ENCODE data around the gene GAS2L3. TPM values are rescaled to one million over a fixed set of nuclear protein-coding genes. Genes with fewer than 3 reads are reported as not detected.

The GAS2L3 gene
- total RNA-seq, 2 experiments from 2014 or later = 0.73 to 0.86 TPM

DNA sequence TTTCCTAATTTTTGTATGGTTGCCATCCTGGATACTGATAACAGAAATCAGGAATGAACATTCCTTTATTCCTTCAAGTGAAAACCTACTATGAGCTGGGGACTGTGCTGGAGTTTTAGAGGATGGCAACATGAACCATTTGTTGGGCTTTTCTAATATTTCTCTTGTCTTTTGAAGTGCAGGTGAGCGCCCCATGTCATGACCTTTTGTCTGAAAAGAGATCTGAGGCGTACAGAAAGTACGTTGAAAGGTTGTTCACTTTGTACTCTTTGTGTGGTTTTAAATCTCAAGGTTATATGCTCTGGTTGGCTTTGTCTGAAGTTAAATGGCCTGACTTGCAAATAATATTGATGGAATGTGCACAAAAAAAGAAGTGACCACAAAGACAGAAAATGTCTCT lies 79.0 kb downstream of the GAS2L3 start:
- POLR2A ChIA-PET = no interaction called here
- CTCF ChIA-PET = no interaction called here

DNA sequence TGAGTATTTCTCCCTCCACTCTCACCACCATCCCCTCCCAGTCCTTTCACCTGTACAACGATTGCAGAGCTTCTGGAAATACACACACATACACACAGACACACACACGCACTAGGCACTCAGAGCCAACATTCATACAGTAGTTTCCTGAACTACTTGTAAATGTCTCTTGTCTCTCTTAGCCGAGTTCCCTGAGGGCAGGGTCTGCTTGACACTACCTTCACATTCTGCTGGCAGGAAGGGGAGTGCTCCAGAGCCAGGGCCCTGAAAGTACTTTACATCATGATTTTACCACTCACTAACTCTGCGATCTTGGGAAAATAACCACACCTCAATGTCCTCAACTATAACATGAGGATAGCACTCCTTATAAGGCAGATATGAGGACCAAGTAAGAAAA lies 82.7 kb downstream of the GAS2L3 start:
- ChIA-PET POLR2A (no interaction called here), CTCF (no interaction called here)

DNA sequence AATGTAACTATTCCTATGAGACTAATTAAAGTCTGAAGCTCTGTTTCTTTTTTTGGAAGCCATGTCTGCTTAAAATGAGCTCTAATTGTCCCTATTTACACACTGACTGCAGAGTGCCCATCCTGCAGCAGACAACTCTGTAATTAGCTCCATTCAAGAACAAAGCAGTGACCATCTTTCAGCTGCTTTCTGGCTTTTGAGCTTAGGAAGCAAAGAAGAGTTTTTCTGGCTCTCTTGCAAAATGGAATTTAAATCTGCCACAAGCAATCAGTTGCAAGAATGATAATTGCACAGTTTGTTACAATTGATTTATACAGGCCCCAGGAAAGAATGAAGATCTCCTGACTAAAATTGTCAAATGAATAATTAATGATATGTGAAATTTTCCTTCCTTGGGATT lies 83.4 kb downstream of the GAS2L3 start:
- ChIA-PET CTCF (no interaction called here), POLR2A (no interaction called here)

DNA sequence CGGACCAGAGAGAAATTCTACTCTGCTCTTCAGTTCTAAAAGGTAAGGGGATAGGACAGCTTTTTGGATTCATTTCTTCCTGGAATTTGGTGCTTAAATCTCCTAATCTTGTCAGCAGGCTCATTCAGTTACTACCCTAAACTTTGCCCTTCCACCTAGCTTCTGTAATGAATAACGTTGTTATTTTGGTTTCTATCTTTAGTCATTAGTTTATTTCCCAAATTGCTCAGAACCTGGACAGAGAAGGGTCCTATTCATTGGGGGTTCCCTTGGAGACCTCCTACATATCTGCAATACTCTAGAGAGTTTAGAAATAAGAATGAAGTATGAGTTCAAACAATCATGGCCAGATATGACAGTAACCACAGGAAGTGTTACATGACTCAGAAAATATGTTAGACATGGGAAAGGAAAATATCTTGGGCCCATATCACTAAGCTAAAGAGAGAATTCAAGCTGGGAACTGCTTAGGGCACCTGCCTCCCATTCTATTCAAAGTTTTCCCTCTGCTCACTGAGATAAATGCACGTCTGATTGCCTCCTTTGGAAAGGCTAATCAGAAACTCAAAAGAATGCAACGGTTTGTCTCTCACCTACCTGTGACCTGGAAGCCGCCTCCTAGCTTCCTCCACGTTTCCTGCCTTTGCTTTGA lies 87.9 kb downstream of the GAS2L3 start:
- ChIA-PET POLR2A (no interaction called here), CTCF (no interaction called here)

DNA sequence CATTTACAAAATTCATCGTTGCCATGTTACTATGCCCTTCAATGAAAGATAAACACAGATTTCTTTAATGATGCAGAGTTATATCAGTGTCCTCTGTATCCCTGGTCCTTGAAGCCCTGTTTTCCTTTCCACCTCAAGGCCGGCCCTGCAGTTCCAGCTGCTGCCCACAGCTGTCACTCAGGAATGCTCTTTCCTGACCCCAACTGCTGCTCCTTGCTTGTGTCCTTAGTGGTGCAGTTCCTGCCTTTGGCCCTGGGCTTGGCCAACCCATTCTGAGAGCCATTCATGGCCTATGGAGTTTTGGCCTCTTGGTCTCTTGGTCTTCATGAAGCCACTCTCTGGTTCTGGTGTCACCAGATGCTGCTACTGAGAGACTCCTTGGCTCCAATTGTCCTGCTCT lies 93.1 kb downstream of the GAS2L3 start:
- ChIA-PET CTCF (no interaction called here), POLR2A (no interaction called here)

DNA sequence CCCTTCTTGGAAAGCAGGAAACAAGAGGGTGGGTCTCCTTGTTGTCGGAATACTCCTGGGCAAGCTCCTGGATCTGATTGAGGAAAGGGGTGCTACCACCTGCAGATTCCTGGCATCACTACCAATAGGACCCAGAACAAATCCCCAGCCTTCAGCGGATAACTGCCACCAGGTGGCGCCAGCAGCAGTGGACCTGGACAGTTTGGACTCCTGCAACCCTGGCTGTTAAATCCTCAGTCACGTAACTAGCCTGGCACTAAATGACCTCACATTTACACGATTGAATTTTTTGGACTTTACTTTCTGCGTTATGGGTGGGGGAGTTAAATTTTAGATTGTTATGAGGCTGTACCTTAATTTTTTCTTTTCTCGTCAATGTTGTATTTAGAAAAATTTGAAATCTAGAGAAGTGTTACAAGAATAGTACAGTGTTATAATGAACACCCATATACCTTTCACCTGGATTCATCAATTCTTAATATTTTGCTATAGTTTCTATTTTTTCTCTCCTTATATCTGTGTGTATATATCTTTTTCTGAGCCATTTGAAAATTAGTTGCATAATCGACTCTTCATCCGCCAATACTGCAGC lies 95.6 kb downstream of the GAS2L3 start:
- CTCF ChIA-PET = no interaction called here

DNA sequence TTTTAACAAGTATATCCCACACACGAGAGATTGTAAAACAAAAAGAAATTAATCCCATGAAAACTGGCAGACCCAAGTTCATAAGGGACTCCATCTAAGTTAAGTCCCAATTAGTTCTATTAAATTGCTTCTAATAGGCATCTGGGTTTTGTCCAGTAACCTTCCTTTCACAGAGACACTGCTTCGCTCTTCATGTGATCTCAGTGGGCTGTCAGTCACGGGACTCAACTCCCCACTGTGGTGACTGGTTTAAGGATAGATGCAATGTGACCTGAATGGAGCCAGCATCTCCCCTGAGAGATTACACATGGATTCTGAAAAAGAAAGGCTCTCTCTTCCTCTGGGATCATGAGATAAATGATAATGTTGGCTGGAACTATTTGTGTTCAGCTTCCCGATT lies 96.4 kb downstream of the GAS2L3 start:
- POLR2A ChIA-PET = no interaction called here
- CTCF ChIA-PET = no interaction called here

More for the DNA sequence above, 95.6 kb downstream of the GAS2L3 start:
- POLR2A ChIA-PET = no interaction called here

DNA sequence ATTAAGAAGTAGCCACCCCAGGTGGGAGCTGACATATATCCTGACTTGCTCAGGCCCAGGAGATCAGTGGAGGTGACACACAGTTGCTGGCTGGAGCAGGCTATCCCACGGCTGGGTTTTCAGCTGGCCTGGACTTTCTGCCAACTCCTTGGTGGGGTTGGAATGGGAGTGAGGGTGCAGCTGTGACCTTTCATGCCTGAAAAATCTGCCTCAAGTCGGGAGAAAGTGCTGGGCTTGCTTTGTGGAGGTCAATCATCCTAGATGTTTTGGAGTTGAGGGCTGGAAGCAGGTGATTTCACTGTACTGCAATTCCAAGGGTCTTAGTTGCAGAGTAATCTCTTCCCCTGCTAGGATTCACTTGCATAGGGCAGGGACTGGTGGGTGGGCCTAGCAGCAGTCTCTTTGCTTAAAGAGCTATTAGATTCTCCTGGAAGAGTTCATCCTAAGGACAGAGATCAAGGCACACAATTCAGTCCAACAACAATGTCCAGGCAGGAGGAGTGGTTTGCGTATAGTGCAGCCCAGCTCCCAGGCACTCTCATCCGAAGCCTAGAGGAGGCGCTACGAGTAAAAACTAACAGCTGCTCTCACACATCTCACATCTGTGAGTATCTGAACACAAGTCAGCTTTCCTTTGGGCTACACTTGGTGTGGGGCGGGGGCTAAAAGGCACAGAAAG lies 98.1 kb downstream of the GAS2L3 start:
- ChIA-PET POLR2A (no interaction called here), CTCF (no interaction called here)

DNA sequence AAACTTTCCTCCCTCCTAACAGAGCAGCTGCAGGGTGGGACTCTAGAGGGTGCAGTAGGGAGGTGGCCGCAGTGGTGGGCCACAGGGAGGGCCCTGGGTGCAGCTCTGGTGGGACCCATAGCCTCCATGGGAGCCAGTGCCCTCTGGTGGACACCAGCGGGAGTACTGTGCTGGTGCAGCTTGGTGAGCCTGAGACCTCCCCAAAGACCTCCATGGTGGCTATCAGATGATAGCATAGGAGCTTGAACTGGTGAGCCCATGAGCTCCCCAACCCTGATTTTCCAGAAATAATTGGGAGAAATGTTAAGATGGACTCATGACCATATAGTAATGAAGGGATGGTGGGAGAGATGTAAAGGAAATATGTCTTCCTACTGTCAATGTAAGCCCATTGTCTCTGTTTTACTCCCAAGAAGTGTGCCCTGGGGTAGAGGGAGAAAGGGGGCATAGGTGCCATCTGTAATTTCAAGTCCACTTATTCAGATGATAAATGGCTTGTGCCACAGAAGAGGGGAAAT lies 98.7 kb downstream of the GAS2L3 start:
- CTCF ChIA-PET = no interaction called here
- POLR2A ChIA-PET = interaction anchor here (0.6 kb wide), 1 partner anchor 275 kb away, joined by 5 read pairs; no protein-coding TSS in a partner anchor

DNA sequence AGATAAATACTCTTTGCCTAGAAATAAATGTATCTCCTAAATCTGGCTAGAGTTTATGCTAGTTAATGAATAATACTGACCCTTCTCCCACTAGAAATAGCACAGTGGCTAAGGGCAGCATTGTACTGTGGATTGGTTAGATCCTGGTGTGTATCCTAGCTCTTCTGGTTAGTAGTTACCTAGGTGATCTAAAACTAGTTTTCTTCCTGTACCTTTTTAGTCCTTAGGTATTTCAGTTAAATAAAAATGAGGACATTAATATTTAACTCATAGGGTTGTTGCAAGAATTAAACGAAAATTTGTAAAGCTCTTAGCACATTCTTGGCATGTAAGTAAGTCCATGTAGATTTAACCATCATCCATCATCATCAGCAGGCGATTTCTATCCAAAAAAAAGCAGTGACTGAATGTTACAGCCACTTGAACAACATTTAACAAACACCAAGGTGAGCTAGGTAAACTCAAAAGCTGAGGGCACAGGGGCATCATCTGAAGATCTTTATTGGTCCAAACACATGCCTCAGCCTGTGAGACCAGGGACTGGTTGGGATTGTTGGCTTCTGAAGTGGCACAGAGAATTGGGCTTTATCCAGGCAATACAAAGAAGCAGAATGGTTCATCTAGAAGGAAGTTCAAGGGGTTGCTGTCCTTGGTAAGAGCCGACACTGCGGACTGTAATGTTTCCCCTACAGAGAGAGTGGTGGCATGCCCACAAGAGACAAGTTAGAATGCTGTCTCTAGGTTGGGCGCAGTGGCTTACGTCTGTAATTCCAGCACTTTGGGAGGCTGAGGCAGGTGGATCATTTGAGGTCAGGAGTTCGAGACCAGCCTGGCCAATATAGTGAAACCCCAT lies 100.8 kb downstream of the GAS2L3 start:
- ChIA-PET CTCF (no interaction called here), POLR2A (no interaction called here)

Other genes with a start within 250 kb of the GAS2L3 start
- gene SLC17A8, start 216.6 kb upstream of the GAS2L3 start, total RNA-seq = not detected
- not detected for gene NR1H4, start 99.8 kb upstream of the GAS2L3 start, total RNA-seq
- not detected for gene ANO4, start 221.1 kb downstream of the GAS2L3 start, total RNA-seq